B cell (primary cell): Measurements from ENCODE around the gene NCOA3. TPM values are rescaled to one million over a fixed set of nuclear protein-coding genes. Genes with fewer than 3 reads are reported as not detected.

ENCODE experiments used
- ATAC-seq: fragments of 200-7000 bp; cut with Tn5 transposase; one replicate; pipeline ENCODE4 v1.10.0; 2021; ENCODE audit warnings: low read depth, mild to moderate bottlenecking, moderate number of reproducible peaks, moderate library complexity
- CTCF ChIA-PET: fragments of 350-600 bp; sonication (Branson Sonifier 250); formaldehyde crosslinking; loops from one replicate; lab custom pipeline; 2021; ENCODE audit warnings: antibody characterized with exemption, inconsistent platforms; lab: Charles Lee
- POLR2A ChIA-PET: fragments of 350-600 bp; sonication (Branson Sonifier 250); formaldehyde crosslinking; loops from one replicate; lab custom pipeline; 2021; ENCODE audit warnings: antibody characterized with exemption; lab: Charles Lee
- DNase-seq: peaks from one replicate; pipeline ENCODE4 v3.0.0; 2013
- H2AFZ ChIP-seq: 2 replicates; pipeline ENCODE4 v1.6.1; 2012; ENCODE audit warnings: mild to moderate bottlenecking, low read depth, low read length; ENCODE audit not compliant: insufficient read depth, poor library complexity, severe bottlenecking
- H3K27ac ChIP-seq, 2 donors: 1 replicate in 1 of 2; 2 replicates in 1 of 2; pipeline ENCODE4 v1.5.1; 2012 to 2013; ENCODE audit warnings: low read length in 2 of 2, mild to moderate bottlenecking in 2 of 2, moderate library complexity in 1 of 2
- H3K27me3 ChIP-seq, 4 experiments: fragments of 200-600 bp in 1 of 4; sonication (generic) in 1 of 4; replicated peaks in 1 of 4; 1 replicate in 2 of 4; 2 replicates in 2 of 4; pipeline versions ENCODE4 v1.6.1 to v1.7.0; 2013 to 2016; ENCODE audit warnings: low read length in 3 of 4, mild to moderate bottlenecking in 2 of 4, mixed read lengths in 1 of 4, moderate library complexity in 1 of 4; ENCODE audit not compliant: insufficient read depth in 4 of 4, control insufficient read depth in 3 of 4; ENCODE audit errors: control extremely low read depth in 1 of 4
- H3K36me3 ChIP-seq, 2 experiments: replicated peaks in 1 of 2; 1 replicate in 1 of 2; 2 replicates in 1 of 2; pipeline versions ENCODE4 v1.6.1 to v1.7.1; 2013; ENCODE audit warnings: low read length in 1 of 2; ENCODE audit not compliant: insufficient read depth in 2 of 2, control insufficient read depth in 1 of 2; ENCODE audit errors: control extremely low read depth in 1 of 2, extremely low read depth in 1 of 2
- H3K4me1 ChIP-seq, 2 donors: fragments of 200-600 bp in 1 of 2; sonication (generic) in 1 of 2; 1 replicate in 1 of 2; 2 replicates in 1 of 2; pipeline versions ENCODE4 v1.5.1 to v1.6.1; 2013 to 2017; ENCODE audit warnings: low read length in 2 of 2; ENCODE audit not compliant: control insufficient read depth in 2 of 2, insufficient read depth in 2 of 2
- H3K4me2 ChIP-seq: replicated peaks from 2 replicates; pipeline ENCODE3; 2012; ENCODE audit warnings: mild to moderate bottlenecking, low read depth, low read length; ENCODE audit not compliant: poor library complexity, severe bottlenecking
- H3K4me3 ChIP-seq, 5 experiments: fragments of 200-600 bp in 1 of 5; sonication (generic) in 1 of 5; 1 replicate in 3 of 5; 2 replicates in 2 of 5; pipeline versions ENCODE4 v1.5.1 to v1.7.0; 2011 to 2016; ENCODE audit warnings: low read length in 4 of 5, mild to moderate bottlenecking in 4 of 5, low read depth in 2 of 5, control low read depth in 1 of 5, moderate library complexity in 1 of 5; ENCODE audit not compliant: insufficient read depth in 1 of 5; ENCODE audit errors: control extremely low read depth in 1 of 5, extremely low read depth in 1 of 5
- H3K79me2 ChIP-seq: fragments of 200-600 bp; sonication (generic); one replicate; pipeline ENCODE4 v1.6.0; 2016; ENCODE audit warnings: low read length; ENCODE audit not compliant: control insufficient read depth, insufficient read depth
- H3K9ac ChIP-seq: fragments of 200-600 bp; sonication (generic); 2 replicates; pipeline ENCODE4 v1.6.1; 2017; ENCODE audit warnings: mild to moderate bottlenecking, low read length, moderate library complexity
- H3K9me3 ChIP-seq, 3 donors: one replicate each; pipeline versions ENCODE4 v1.6.1 to v1.7.1; 2013; ENCODE audit warnings: low read length in 2 of 3; ENCODE audit not compliant: control insufficient read depth in 2 of 3, insufficient read depth in 1 of 3; ENCODE audit errors: control extremely low read depth in 1 of 3
- H4K20me1 ChIP-seq: 2 replicates; pipeline ENCODE4 v1.6.0; 2012; ENCODE audit warnings: mild to moderate bottlenecking, low read length; ENCODE audit not compliant: insufficient read depth, control insufficient read depth, poor library complexity, severe bottlenecking
- H3K27ac Mint-ChIP-seq: one replicate; pipeline ENCODE4 v1.8.0; 2021; ENCODE audit warnings: mixed read lengths
- H3K27me3 Mint-ChIP-seq: one replicate; pipeline ENCODE4 v1.8.0; 2021; ENCODE audit warnings: mixed read lengths
- H3K4me1 Mint-ChIP-seq: one replicate; pipeline ENCODE4 v1.8.0; 2021; ENCODE audit warnings: mixed read lengths
- H3K4me3 Mint-ChIP-seq: one replicate; pipeline ENCODE4 v1.8.0; 2021; ENCODE audit warnings: mixed read lengths
- H3K9me3 Mint-ChIP-seq: one replicate; pipeline ENCODE4 v1.8.0; 2022; ENCODE audit warnings: mixed read lengths; ENCODE audit not compliant: insufficient read depth
- CTCF ChIP-seq: fragments of 200-600 bp; IDR thresholded peaks from one replicate; pipeline ENCODE4 v1.8.0; 2022; ENCODE audit warnings: antibody characterized with exemption, mild to moderate bottlenecking
- EZH2 ChIP-seq: IDR thresholded peaks from 2 replicates; pipeline ENCODE4 v1.6.1; 2012; ENCODE audit warnings: borderline replicate concordance, low read depth, mild to moderate bottlenecking, moderate library complexity, low read length; ENCODE audit not compliant: insufficient read depth, poor library complexity, severe bottlenecking
- WGBS: methylation state at CpG from one replicate; pipeline ENCODE4 v1.1.5; 2013; ENCODE audit warnings: missing lambda C conversion rate; ENCODE audit not compliant: insufficient coverage; 5-methylcytosine and 5-hydroxymethylcytosine counted together
- intact Hi-C: fragments of 100-400 bp; cut with micrococcal nuclease; formaldehyde crosslinking; loops from one replicate; pipeline ENCODE4 v1.10.0; 2022
- polyA plus RNA-seq: library from polyadenylated mRNA; depleted of rRNA; stranded (reverse); fragments of >200 nt; gene quantifications from 2 replicates; pipeline ENCODE4 v1.2.3, GENCODE V29; 2012
- total RNA-seq, 2 donors: library from RNA; stranded (reverse); fragments of 120-200 nt in 1 of 2; gene quantifications; 1 replicate in 1 of 2; 2 replicates in 1 of 2; pipeline versions ENCODE4 v1.2.3 to v1.2.4, GENCODE V29; 2013 to 2022

Gene NCOA3
- total and polyA plus RNA-seq, 2 donors (not counting 1 experiment from before 2014, with no cell fraction given), result 54.0 to 309 TPM

- no peak for TF ChIP-seq EZH2
- no peak for TF ChIP-seq CTCF
- Histone ChIP-seq H3K4me3 (no peak overlapping the region), H3K9me3 (no peaks in the 10 kb centered on the region), H2AFZ (no peak overlapping the region), H3K27ac (no peak overlapping the region), H3K4me2 (no peak overlapping the region), H4K20me1 (no peaks in the 10 kb centered on the region), H3K4me1 (no peaks in the 10 kb centered on the region), H3K27me3 (peaks cover 0 to 2% (median 0%) of the 10 kb centered on the region in 4 experiments), H3K9ac (no peak overlapping the region), H3K79me2 (no peaks in the 10 kb centered on the region), H3K36me3 (no peaks in the 10 kb centered on the region)
- intact Hi-C loops, result no loop called here
- H3K9me3 Mint-ChIP-seq, result no peaks in the 10 kb centered on the region
- no peak overlapping the region for H3K4me3 Mint-ChIP-seq
- DNase-seq (no peak), ATAC-seq (no peak)
- no peaks in the 10 kb centered on the region for H3K27me3 Mint-ChIP-seq
- 98% methylated on average over 10 of the region's 22 CpGs for WGBS
- no peak overlapping the region for H3K27ac Mint-ChIP-seq
- POLR2A ChIA-PET, result interaction anchor here (0.6 kb wide), 1 partner anchor 116 kb away, joined by 4 read pairs; no protein-coding TSS in a partner anchor
- peaks cover 3% of the 10 kb centered on the region for H3K4me1 Mint-ChIP-seq
- CTCF ChIA-PET, result interaction anchor here (1.2 to 12.8 kb wide), 2 partner anchors 950 to 952 kb away, joined by 4 to 299 read pairs; no protein-coding TSS in a partner anchor
Measured at GRCh38 chr20:47669927-47670890, 168.5 kb downstream of the NCOA3 start.

GRCh38 chr20:47670913-47671312, 169.2 kb downstream of the NCOA3 start:
- CTCF ChIA-PET, result interaction anchor here (12.8 kb wide), 1 partner anchor 951 kb away, joined by 299 read pairs; no protein-coding TSS in a partner anchor
- H2AFZ ChIP-seq, result no peak overlapping the region
- H3K4me3 ChIP-seq, result no peak overlapping the region
- POLR2A ChIA-PET, result no interaction called here
- Mint-ChIP-seq H3K4me1 (peaks cover 3% of the 10 kb centered on the region), H3K9me3 (no peaks in the 10 kb centered on the region), H3K27me3 (no peaks in the 10 kb centered on the region), H3K27ac (no peak overlapping the region), H3K4me3 (no peak overlapping the region)
- H3K9me3 ChIP-seq, result no peaks in the 10 kb centered on the region
- TF ChIP-seq EZH2 (no peak), CTCF (no peak)
- no peaks in the 10 kb centered on the region for H3K4me1 ChIP-seq
- H3K4me2 ChIP-seq, result no peak overlapping the region
- H3K79me2 ChIP-seq, result no peaks in the 10 kb centered on the region
- H3K27me3 ChIP-seq, result peaks cover 0 to 2% (median 0%) of the 10 kb centered on the region in 4 experiments
- no peak for DNase-seq
- intact Hi-C loops, result no loop called here
- no peak overlapping the region for H3K9ac ChIP-seq
- no peak for ATAC-seq
- no peaks in the 10 kb centered on the region for H4K20me1 ChIP-seq
- H3K36me3 ChIP-seq, result no peaks in the 10 kb centered on the region
- no peak overlapping the region for H3K27ac ChIP-seq
- WGBS, result 100% methylated on average over 2 of the region's 10 CpGs
